Endothelial cell (in vitro differentiated cells): ENCODE data around the gene GBP3. TPM values are rescaled to one million over a fixed set of nuclear protein-coding genes. Genes with fewer than 3 reads are reported as not detected.

Experiments
- DNase-seq: peaks from one replicate; pipeline ENCODE4 v3.0.0; 2021; ENCODE audit warnings: low spot score
- H3K27ac Mint-ChIP-seq: one replicate; pipeline ENCODE4 v1.8.0; 2021; ENCODE audit warnings: mixed read lengths, inconsistent platforms; ENCODE audit not compliant: unreplicated experiment
- H3K27me3 Mint-ChIP-seq: one replicate; pipeline ENCODE4 v1.8.0; 2021; ENCODE audit warnings: mild to moderate bottlenecking, moderate library complexity, mixed read lengths, inconsistent platforms; ENCODE audit not compliant: unreplicated experiment
- H3K36me3 Mint-ChIP-seq: one replicate; pipeline ENCODE4 v1.8.0; 2021; ENCODE audit warnings: mild to moderate bottlenecking, low read depth, mixed read lengths, inconsistent platforms; ENCODE audit not compliant: unreplicated experiment
- H3K4me1 Mint-ChIP-seq: one replicate; pipeline ENCODE4 v1.8.0; 2021; ENCODE audit warnings: mild to moderate bottlenecking, mixed read lengths, inconsistent platforms; ENCODE audit not compliant: unreplicated experiment
- H3K4me3 Mint-ChIP-seq: one replicate; pipeline ENCODE4 v1.8.0; 2021; ENCODE audit warnings: mild to moderate bottlenecking, mixed read lengths, inconsistent platforms; ENCODE audit not compliant: unreplicated experiment
- H3K9me3 Mint-ChIP-seq: one replicate; pipeline ENCODE4 v1.8.0; 2021; ENCODE audit warnings: mixed read lengths, inconsistent platforms; ENCODE audit not compliant: unreplicated experiment
- CTCF ChIP-seq: fragments of 200-600 bp; sonication (generic); IDR thresholded peaks from one replicate; pipeline ENCODE4 v1.5.0; 2021; ENCODE audit warnings: antibody characterized with exemption; ENCODE audit not compliant: unreplicated experiment
- total RNA-seq: library from RNA; stranded (reverse); fragmentation: NEBNext Ultra II Directional; extraction: Animal tissue kit (Norgen Biotek cat#: 25700); gene quantifications from one replicate; pipeline ENCODE4 v1.2.1, GENCODE V29; 2021; ENCODE audit not compliant: unreplicated experiment

GBP3 gene
- total RNA-seq, 1 donor from 2014 or later: 0.36 TPM

- DNase-seq: no peak
- H3K4me1 Mint-ChIP-seq: peaks cover 11% of the 10 kb centered on the region
- H3K27me3 Mint-ChIP-seq: no peaks in the 10 kb centered on the region
- no peaks in the 10 kb centered on the region for H3K36me3 Mint-ChIP-seq
- no peaks in the 10 kb centered on the region for H3K9me3 Mint-ChIP-seq
- no peak for TF ChIP-seq CTCF
- no peak within 1 kb of the TSS for H3K27ac Mint-ChIP-seq
- no peak within 1 kb of the TSS for H3K4me3 Mint-ChIP-seq
These were observed 42.6 kb upstream of the GBP3 start, which contains the start of gene GBP1 for GRCh38 chr1:89065079-89065868. Gene GBP1 (minus strand): TSS chr1:89065208. CDS start chr1:89063234, 1,974 bp downstream.

- H3K4me1 Mint-ChIP-seq: peaks cover 9% of the 10 kb centered on the region
- DNase-seq: no peak
These were observed 42.0 kb upstream of the GBP3 start for GRCh38 chr1:89064632-89065031.

GRCh38 chr1:89063094-89063493 is 40.4 kb upstream of the GBP3 start:
- H3K27ac Mint-ChIP-seq: no peak overlapping the region

More at GRCh38 chr1:89064632-89065031, 42.0 kb upstream of the GBP3 start:
- TF ChIP-seq CTCF: no peak
- Mint-ChIP-seq H3K27me3 (no peaks in the 10 kb centered on the region), H3K9me3 (no peaks in the 10 kb centered on the region), H3K4me3 (no peak overlapping the region), H3K27ac (no peak overlapping the region), H3K36me3 (no peaks in the 10 kb centered on the region)

GRCh38 chr1:89060091-89060490 is 37.4 kb upstream of the GBP3 start:
- DNase-seq: no peak
- Mint-ChIP-seq H3K4me3 (no peak overlapping the region), H3K9me3 (no peaks in the 10 kb centered on the region), H3K27ac (no peak overlapping the region), H3K27me3 (no peaks in the 10 kb centered on the region), H3K36me3 (no peaks in the 10 kb centered on the region), H3K4me1 (peaks cover 25% of the 10 kb centered on the region)
- TF ChIP-seq CTCF: no peak

More at GRCh38 chr1:89063094-89063493, 40.4 kb upstream of the GBP3 start:
- Mint-ChIP-seq H3K36me3 (no peaks in the 10 kb centered on the region), H3K4me3 (no peak overlapping the region), H3K4me1 (peaks cover 9% of the 10 kb centered on the region), H3K9me3 (no peaks in the 10 kb centered on the region), H3K27me3 (no peaks in the 10 kb centered on the region)
- TF ChIP-seq CTCF: no peak
- no peak for DNase-seq

- Mint-ChIP-seq H3K4me1 (peaks cover 40% of the 10 kb centered on the region), H3K4me3 (no peak overlapping the region), H3K9me3 (no peaks in the 10 kb centered on the region), H3K27me3 (peaks cover 5% of the 10 kb centered on the region), H3K27ac (no peak overlapping the region), H3K36me3 (peaks cover 10% of the 10 kb centered on the region)
- TF ChIP-seq CTCF: no peak
- DNase-seq: no peak
These were observed 29.3 kb upstream of the GBP3 start for GRCh38 chr1:89051955-89052312.
